OCI-M2 (cell line): ENCODE results near the gene INPP5F.

Experiments
- DNase-seq: peaks from one replicate; lab custom pipeline; 2025; ENCODE audit not compliant: unreplicated experiment; lab: John Stamatoyannopoulos, UW

Gene INPP5F

DNA sequence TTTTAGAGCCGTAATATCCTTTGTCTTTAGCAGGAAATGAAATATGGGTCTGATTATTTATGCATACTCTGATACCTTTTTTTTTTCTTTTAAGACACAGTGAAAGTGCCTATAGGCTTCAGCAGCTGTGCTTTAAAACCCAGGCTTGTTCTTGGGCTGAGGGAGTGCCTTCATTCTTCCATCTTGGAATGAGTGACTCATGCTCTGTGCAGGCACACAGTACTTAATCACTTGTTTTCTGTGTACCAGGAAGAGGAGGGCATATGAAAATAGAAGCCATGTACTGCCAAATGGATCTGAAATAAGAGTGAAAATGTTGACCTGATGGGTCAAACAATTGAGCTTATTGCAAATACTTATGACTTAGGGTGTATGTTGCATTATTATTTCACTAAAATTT is 12.0 kb downstream of the INPP5F start:
- no peak for DNase-seq

DNA sequence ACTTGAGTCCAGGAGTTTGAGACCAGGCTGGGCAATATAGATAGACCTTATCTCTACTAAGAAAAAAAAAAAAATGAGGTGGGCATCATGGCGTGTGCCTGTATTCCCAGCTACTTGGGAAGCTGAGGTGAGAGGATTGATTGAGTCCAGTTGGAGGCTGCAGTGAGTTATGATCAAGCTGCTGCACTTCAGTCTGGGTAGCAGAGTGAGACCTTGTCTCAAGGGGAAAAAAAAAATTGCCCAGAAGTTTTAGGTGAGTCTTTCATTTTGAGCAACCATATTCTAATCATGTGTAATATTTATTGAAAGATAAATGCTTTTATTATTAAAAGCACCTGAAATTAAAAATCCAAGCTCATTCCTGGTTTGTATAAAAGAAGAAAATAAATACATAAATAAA is 13.1 kb downstream of the INPP5F start:
- DNase-seq: no peak

GRCh38 chr10:119740096-119740495 is 14.2 kb downstream of the INPP5F start:
- DNase-seq: no peak

GRCh38 chr10:119742947-119743648 is 17.2 kb downstream of the INPP5F start:
- no peak for DNase-seq

DNA sequence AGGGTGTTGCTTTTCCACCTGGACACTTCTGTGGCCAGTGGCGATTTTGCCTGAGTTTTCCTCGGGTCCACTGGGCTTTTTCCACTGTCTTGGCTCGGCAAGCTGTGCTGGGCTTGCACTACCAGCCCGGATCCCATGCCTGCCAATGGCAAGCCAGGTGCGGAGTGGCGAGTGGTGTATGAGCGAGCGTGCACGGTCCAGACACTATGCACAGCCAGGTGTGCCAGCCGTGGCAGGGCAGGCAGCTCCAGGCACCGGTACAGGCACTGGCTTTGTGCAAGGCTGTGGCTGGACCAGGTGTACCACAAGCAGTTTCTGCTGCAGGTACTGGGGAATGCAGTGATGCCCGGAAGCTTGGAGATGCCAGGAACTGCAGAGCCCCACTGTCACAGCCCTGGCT is 22.1 kb downstream of the INPP5F start:
- DNase-seq: no peak

DNA sequence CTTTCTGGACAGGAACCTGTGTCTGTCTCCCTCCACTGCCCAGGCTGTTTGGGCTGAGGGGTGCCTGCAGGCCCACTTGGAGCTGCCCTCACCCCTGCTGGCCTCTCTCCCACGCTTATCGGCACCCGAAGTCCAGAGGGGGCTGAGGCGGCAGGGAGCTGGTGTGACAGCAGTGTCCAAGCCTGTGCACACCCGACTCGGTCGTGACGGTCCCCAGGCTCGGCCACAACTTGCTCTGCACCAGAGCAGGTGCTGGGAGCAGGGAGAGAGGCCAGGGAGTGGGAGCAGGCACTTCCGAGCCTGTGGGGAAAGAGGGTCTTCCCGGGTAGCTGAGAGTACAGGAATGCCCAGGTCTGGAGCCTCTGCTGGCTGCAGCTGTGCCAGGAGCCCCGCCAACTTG is 23.0 kb downstream of the INPP5F start:
- no peak for DNase-seq

DNA sequence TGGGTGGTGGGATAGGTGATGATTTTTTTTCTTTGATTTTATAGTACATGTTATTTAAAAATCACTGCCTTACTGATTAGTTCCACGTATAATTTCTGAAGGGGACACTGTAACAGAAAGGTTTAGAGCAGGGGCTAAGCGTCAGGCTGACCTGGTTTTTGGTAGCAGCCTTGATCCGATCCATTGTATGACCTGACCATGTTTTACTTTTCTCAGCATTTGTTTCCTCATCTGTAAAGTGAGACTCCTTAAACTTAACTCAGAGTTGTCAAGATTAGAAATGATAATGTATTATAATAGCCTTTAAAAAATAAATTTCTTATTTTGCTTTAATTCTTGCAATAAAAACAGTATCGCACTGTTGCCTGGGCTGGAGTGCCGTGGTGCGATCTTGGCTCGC is 23.6 kb downstream of the INPP5F start:
- no peak for DNase-seq

GRCh38 chr10:119750391-119751230 is 24.8 kb downstream of the INPP5F start:
- DNase-seq: peak; percentile 25

- no peak for DNase-seq
Measured at GRCh38 chr10:119753309-119753708, 27.5 kb downstream of the INPP5F start.

DNA sequence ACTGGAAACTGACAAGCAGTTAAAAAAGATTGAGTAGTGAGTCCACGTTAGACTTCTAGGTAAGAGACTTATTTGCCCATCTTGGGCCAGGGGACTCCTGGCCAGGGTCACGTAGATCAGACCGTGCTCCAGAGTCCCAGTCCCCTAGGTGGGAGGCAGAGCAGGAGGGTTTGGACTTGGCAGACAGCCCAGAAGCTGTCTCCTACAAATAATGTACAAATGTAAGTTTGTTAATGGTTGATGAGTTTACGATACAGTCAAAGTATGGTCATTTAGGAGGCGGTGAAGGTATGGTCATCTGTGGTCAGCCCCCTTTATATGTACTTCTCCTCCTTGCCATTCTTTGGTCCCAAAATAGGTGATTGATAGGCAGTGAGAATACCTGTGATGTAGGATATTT is 28.2 kb downstream of the INPP5F start:
- no peak for DNase-seq

GRCh38 chr10:119754936-119755335 is 29.1 kb downstream of the INPP5F start:
- no peak for DNase-seq

- DNase-seq: no peak
Measured at GRCh38 chr10:119755446-119755845, 29.6 kb downstream of the INPP5F start.

- no peak for DNase-seq
Measured at GRCh38 chr10:119758448-119759195, 32.8 kb downstream of the INPP5F start.

- no peak for DNase-seq
Measured at GRCh38 chr10:119759832-119760231, 34.0 kb downstream of the INPP5F start.

DNA sequence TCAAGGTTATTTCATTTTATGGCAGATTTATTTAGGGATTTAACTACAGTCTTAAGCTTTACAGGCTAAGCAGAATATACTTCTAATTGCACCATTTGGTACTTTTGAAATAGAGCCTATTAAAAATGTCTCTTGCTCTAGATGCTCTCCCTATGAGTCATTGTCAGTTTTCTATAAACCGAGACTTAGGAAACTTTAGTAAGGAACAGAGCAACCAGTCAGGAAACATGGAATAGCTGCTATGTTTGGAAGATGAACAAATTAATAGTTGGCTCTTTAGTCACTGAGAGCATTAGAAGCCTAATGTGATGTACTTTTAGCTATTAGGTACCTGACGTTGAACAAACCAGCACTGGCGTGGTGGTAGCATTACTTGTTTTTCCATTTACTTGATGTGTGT is 35.3 kb downstream of the INPP5F start:
- no peak for DNase-seq

GRCh38 chr10:119762035-119762434 is 36.2 kb downstream of the INPP5F start:
- DNase-seq: no peak

DNA sequence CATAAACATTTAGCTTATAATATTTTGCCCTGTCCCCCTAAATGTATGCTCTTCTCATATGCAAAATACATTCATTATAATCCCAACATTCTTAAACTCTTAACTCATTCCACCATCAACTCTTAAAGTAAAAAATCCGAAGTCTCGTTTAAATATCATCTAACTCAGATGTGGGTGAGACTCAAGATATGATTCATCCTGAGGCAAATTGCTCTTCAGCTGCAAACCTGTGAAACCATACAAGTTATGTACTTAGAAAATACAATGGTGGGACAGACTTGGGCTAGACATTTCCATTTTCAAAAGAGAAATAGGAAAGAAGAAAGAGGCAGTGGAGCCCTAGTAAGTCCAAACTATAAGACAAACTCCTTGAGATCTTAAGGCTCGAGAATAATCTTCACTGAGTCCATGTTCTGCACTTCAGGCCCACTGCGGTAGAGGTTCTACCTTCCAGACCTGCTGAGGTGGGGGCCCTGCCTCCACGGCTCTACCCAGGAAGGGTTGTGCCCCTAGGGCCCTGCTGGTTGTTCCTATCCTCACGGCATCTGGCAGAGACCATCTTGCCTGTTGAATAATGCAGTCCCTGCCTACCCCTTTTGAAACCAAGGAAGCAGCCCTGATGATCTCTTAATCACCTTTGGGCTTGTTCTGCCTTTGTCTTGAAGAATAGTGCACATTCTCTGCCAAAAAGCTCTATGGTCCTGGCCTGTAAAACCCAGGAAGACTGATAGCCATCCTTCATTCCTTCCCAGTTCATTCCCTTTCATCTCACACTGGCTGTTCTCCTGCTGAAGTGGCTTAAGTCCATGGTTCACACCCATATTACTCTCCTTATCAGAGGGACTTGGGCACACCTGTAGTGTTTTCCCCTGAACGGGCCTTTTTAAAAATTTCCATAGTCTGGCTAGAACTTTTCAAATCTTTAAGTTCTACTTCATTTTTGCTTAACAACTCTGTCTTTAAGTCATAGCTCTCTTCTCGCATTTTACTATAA is 37.3 kb downstream of the INPP5F start:
- DNase-seq: no peak

GRCh38 chr10:119768455-119769094 is 42.7 kb downstream of the INPP5F start:
- DNase-seq: no peak

GRCh38 chr10:119769886-119770285 is 44.0 kb downstream of the INPP5F start:
- no peak for DNase-seq

- DNase-seq: no peak
Measured at GRCh38 chr10:119770928-119771327, 45.1 kb downstream of the INPP5F start.
